Measurements from ENCODE around the gene FRAT1.
"Not testable (repeated sequence)": the region's sequence is repeated elsewhere in the genome, so short reads cannot be mapped to it uniquely, and the experiment has no call there.

Gene FRAT1

GRCh38 chr10:97318772-97319651 is at the start of gene FRAT1:
TSS of gene FRAT1 (plus strand) at chr10:97319271. CDS start at chr10:97319454, 183 bp downstream.
- H3K9ac ChIP-seq (ENCODE audit: low read length in 2 of 2): peak within 1 kb of the TSS; percentile 87 to 97
- H3K4me1 ChIP-seq (ENCODE audit: control insufficient read depth, insufficient read depth, low read length): peaks cover 28% of the 10 kb centered on the region
- no peaks in the 10 kb centered on the region for H3K9me3 ChIP-seq (ENCODE audit: control insufficient read depth in 2 of 2, low read length in 2 of 2)
- peak within 1 kb of the TSS; percentile 86 for H3K4me3 ChIP-seq (ENCODE audit: low read length in 2 of 2)
- H3K27ac ChIP-seq (ENCODE audit: low read length): peak within 1 kb of the TSS; percentile 90
- no peaks in the 10 kb centered on the region for H3K36me3 ChIP-seq (ENCODE audit: control insufficient read depth in 2 of 2, insufficient read depth in 2 of 2, low read length in 2 of 2)
- H3K27me3 ChIP-seq (ENCODE audit: control insufficient read depth in 1 of 2, insufficient read depth in 2 of 2, low read length in 2 of 2): no peaks in the 10 kb centered on the region

- Histone ChIP-seq H3K9me3 (ENCODE audit: control insufficient read depth in 2 of 2, low read length in 2 of 2) (no peaks in the 10 kb centered on the region), H3K27ac (ENCODE audit: low read length) (no peak overlapping the region), H3K27me3 (ENCODE audit: control insufficient read depth in 1 of 2, insufficient read depth in 2 of 2, low read length in 2 of 2) (no peaks in the 10 kb centered on the region), H3K4me3 (ENCODE audit: low read length in 2 of 2) (no peak overlapping the region), H3K4me1 (ENCODE audit: control insufficient read depth, insufficient read depth, low read length) (no peaks in the 10 kb centered on the region), H3K36me3 (ENCODE audit: control insufficient read depth in 2 of 2, insufficient read depth in 2 of 2, low read length in 2 of 2) (peaks cover 0 to 1% of the 10 kb centered on the region in 2 donors), H3K9ac (ENCODE audit: low read length in 2 of 2) (no peak overlapping the region)
Measured at GRCh38 chr10:97270523-97271154, 48.4 kb upstream of the FRAT1 start.

- Histone ChIP-seq H3K9ac (ENCODE audit: low read length in 2 of 2) (no peak overlapping the region), H3K27ac (ENCODE audit: low read length) (no peak overlapping the region), H3K27me3 (ENCODE audit: control insufficient read depth in 1 of 2, insufficient read depth in 2 of 2, low read length in 2 of 2) (no peaks in the 10 kb centered on the region), H3K4me3 (ENCODE audit: low read length in 2 of 2) (no peak overlapping the region), H3K4me1 (ENCODE audit: control insufficient read depth, insufficient read depth, low read length) (no peaks in the 10 kb centered on the region), H3K36me3 (ENCODE audit: control insufficient read depth in 2 of 2, insufficient read depth in 2 of 2, low read length in 2 of 2) (no peaks in the 10 kb centered on the region), H3K9me3 (ENCODE audit: control insufficient read depth in 2 of 2, low read length in 2 of 2) (no peaks in the 10 kb centered on the region)
Measured at GRCh38 chr10:97273700-97274099, 45.4 kb upstream of the FRAT1 start.

GRCh38 chr10:97274828-97275227 is 44.2 kb upstream of the FRAT1 start:
- H3K36me3 ChIP-seq (ENCODE audit: control insufficient read depth in 2 of 2, insufficient read depth in 2 of 2, low read length in 2 of 2): no peaks in the 10 kb centered on the region
- H3K27me3 ChIP-seq (ENCODE audit: control insufficient read depth in 1 of 2, insufficient read depth in 2 of 2, low read length in 2 of 2): no peaks in the 10 kb centered on the region
- no peak overlapping the region for H3K27ac ChIP-seq (ENCODE audit: low read length)
- H3K4me1 ChIP-seq (ENCODE audit: control insufficient read depth, insufficient read depth, low read length): no peaks in the 10 kb centered on the region
- H3K9ac ChIP-seq (ENCODE audit: low read length in 2 of 2): no peak overlapping the region
- no peaks in the 10 kb centered on the region for H3K9me3 ChIP-seq (ENCODE audit: control insufficient read depth in 2 of 2, low read length in 2 of 2)
- H3K4me3 ChIP-seq (ENCODE audit: low read length in 2 of 2): no peak overlapping the region

GRCh38 chr10:97277551-97277950 is 41.5 kb upstream of the FRAT1 start:
- H3K4me1 ChIP-seq (ENCODE audit: control insufficient read depth, insufficient read depth, low read length): no peaks in the 10 kb centered on the region
- no peak overlapping the region for H3K27ac ChIP-seq (ENCODE audit: low read length)

GRCh38 chr10:97278491-97278989 is 40.5 kb upstream of the FRAT1 start:
- H3K36me3 ChIP-seq (ENCODE audit: control insufficient read depth in 2 of 2, insufficient read depth in 2 of 2, low read length in 2 of 2): no peaks in the 10 kb centered on the region
- no peaks in the 10 kb centered on the region for H3K9me3 ChIP-seq (ENCODE audit: control insufficient read depth in 2 of 2, low read length in 2 of 2)
- H3K4me3 ChIP-seq (ENCODE audit: low read length in 2 of 2): no peak overlapping the region
- H3K27ac ChIP-seq (ENCODE audit: low read length): no peak overlapping the region
- no peaks in the 10 kb centered on the region for H3K27me3 ChIP-seq (ENCODE audit: control insufficient read depth in 1 of 2, insufficient read depth in 2 of 2, low read length in 2 of 2)
- no peak overlapping the region for H3K9ac ChIP-seq (ENCODE audit: low read length in 2 of 2)
- no peaks in the 10 kb centered on the region for H3K4me1 ChIP-seq (ENCODE audit: control insufficient read depth, insufficient read depth, low read length)

More at GRCh38 chr10:97277551-97277950, 41.5 kb upstream of the FRAT1 start:
- Histone ChIP-seq H3K9me3 (ENCODE audit: control insufficient read depth in 2 of 2, low read length in 2 of 2) (no peaks in the 10 kb centered on the region), H3K36me3 (ENCODE audit: control insufficient read depth in 2 of 2, insufficient read depth in 2 of 2, low read length in 2 of 2) (no peaks in the 10 kb centered on the region), H3K27me3 (ENCODE audit: control insufficient read depth in 1 of 2, insufficient read depth in 2 of 2, low read length in 2 of 2) (no peaks in the 10 kb centered on the region), H3K9ac (ENCODE audit: low read length in 2 of 2) (no peak overlapping the region), H3K4me3 (ENCODE audit: low read length in 2 of 2) (no peak overlapping the region)

GRCh38 chr10:97279121-97279815 is 39.8 kb upstream of the FRAT1 start:
- no peaks in the 10 kb centered on the region for H3K4me1 ChIP-seq (ENCODE audit: control insufficient read depth, insufficient read depth, low read length)
- no peak overlapping the region for H3K27ac ChIP-seq (ENCODE audit: low read length)
- H3K9ac ChIP-seq (ENCODE audit: low read length in 2 of 2): no peak overlapping the region
- H3K27me3 ChIP-seq (ENCODE audit: control insufficient read depth in 1 of 2, insufficient read depth in 2 of 2, low read length in 2 of 2): no peaks in the 10 kb centered on the region
- H3K36me3 ChIP-seq (ENCODE audit: control insufficient read depth in 2 of 2, insufficient read depth in 2 of 2, low read length in 2 of 2): no peaks in the 10 kb centered on the region
- H3K4me3 ChIP-seq (ENCODE audit: low read length in 2 of 2): no peak overlapping the region
- H3K9me3 ChIP-seq (ENCODE audit: control insufficient read depth in 2 of 2, low read length in 2 of 2): no peaks in the 10 kb centered on the region

- no peak overlapping the region for H3K27ac ChIP-seq (ENCODE audit: low read length)
- H3K4me3 ChIP-seq (ENCODE audit: low read length in 2 of 2): no peak overlapping the region
- no peaks in the 10 kb centered on the region for H3K36me3 ChIP-seq (ENCODE audit: control insufficient read depth in 2 of 2, insufficient read depth in 2 of 2, low read length in 2 of 2)
- no peaks in the 10 kb centered on the region for H3K9me3 ChIP-seq (ENCODE audit: control insufficient read depth in 2 of 2, low read length in 2 of 2)
- H3K4me1 ChIP-seq (ENCODE audit: control insufficient read depth, insufficient read depth, low read length): no peaks in the 10 kb centered on the region
- H3K9ac ChIP-seq (ENCODE audit: low read length in 2 of 2): no peak overlapping the region
- H3K27me3 ChIP-seq (ENCODE audit: control insufficient read depth in 1 of 2, insufficient read depth in 2 of 2, low read length in 2 of 2): no peaks in the 10 kb centered on the region
Measured at GRCh38 chr10:97280783-97281182, 38.3 kb upstream of the FRAT1 start.

GRCh38 chr10:97290076-97290475 is 29.0 kb upstream of the FRAT1 start:
- not testable (repeated sequence) for H3K9ac ChIP-seq (ENCODE audit: low read length in 2 of 2); H3K27ac ChIP-seq (ENCODE audit: low read length); H3K36me3 ChIP-seq (ENCODE audit: control insufficient read depth in 2 of 2, insufficient read depth in 2 of 2, low read length in 2 of 2); H3K27me3 ChIP-seq (ENCODE audit: control insufficient read depth in 1 of 2, insufficient read depth in 2 of 2, low read length in 2 of 2); H3K4me3 ChIP-seq (ENCODE audit: low read length in 2 of 2); H3K4me1 ChIP-seq (ENCODE audit: control insufficient read depth, insufficient read depth, low read length); H3K9me3 ChIP-seq (ENCODE audit: control insufficient read depth in 2 of 2, low read length in 2 of 2)

- H3K4me1 ChIP-seq (ENCODE audit: control insufficient read depth, insufficient read depth, low read length); H3K9ac ChIP-seq (ENCODE audit: low read length in 2 of 2); H3K4me3 ChIP-seq (ENCODE audit: low read length in 2 of 2); H3K36me3 ChIP-seq (ENCODE audit: control insufficient read depth in 2 of 2, insufficient read depth in 2 of 2, low read length in 2 of 2); H3K9me3 ChIP-seq (ENCODE audit: control insufficient read depth in 2 of 2, low read length in 2 of 2); H3K27me3 ChIP-seq (ENCODE audit: control insufficient read depth in 1 of 2, insufficient read depth in 2 of 2, low read length in 2 of 2); H3K27ac ChIP-seq (ENCODE audit: low read length): not testable (repeated sequence)
Measured at GRCh38 chr10:97290576-97291356, 28.3 kb upstream of the FRAT1 start.
